Kidney epithelial cell (primary cell): ENCODE results near the gene MYO7A. TPM values are rescaled to one million over a fixed set of nuclear protein-coding genes. Genes with fewer than 3 reads are reported as not detected.

Source experiments
- DNase-seq: peaks from one replicate; pipeline ENCODE4 v3.0.0-alpha.2; 2010; ENCODE audit warnings: low read depth
- H3K27me3 ChIP-seq: 2 replicates; pipeline ENCODE4 v1.6.0; 2011; ENCODE audit warnings: low read length; ENCODE audit not compliant: control insufficient read depth, insufficient read depth
- H3K36me3 ChIP-seq: 2 replicates; pipeline ENCODE4 v1.5.1; 2011; ENCODE audit warnings: low read length; ENCODE audit not compliant: control insufficient read depth, insufficient read depth
- H3K4me3 ChIP-seq: 2 replicates; pipeline ENCODE4 v1.5.1; 2011; ENCODE audit warnings: low read depth, mild to moderate bottlenecking, control low read depth, low read length
- total RNA-seq: library from RNA; depleted of rRNA; stranded (reverse); fragments of >200 nt; gene quantifications from 2 replicates; pipeline ENCODE4 v1.2.3, GENCODE V29; 2015
- TF ChIP-seq, protein P1 (sequence below): IDR thresholded peaks from 2 replicates; pipeline ENCODE4 v1.5.1; 2011; ENCODE audit warnings: mild to moderate bottlenecking, moderate library complexity, low read length, control low read depth, inconsistent platforms; ENCODE audit not compliant: insufficient read depth, poor library complexity, severe bottlenecking

MYO7A gene
- total RNA-seq, 1 donor from 2014 or later, result 0.17 TPM

DNA sequence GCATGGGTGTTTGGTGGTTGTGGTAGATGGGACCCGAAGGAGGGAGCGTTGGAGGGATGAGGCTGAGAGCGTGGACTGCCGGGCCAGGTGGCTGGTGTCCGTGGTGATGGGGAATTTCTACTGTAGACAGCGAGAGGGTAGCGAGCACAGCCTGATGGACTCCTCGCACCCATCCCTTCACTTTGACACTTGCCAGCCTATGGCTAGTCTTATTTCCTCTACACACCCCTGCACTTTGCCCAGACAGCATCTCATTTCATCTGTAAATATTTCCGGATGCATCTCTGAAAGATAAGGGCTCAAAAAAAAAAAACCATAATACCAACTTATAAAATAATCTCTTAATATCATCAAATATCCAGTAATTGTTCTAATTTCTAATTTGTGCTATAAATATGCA lies 19.6 kb upstream of the MYO7A start:
- Histone ChIP-seq H3K27me3 (no peaks in the 10 kb centered on the region), H3K36me3 (no peaks in the 10 kb centered on the region), H3K4me3 (no peak overlapping the region)
- TF ChIP-seq, protein P1, sequence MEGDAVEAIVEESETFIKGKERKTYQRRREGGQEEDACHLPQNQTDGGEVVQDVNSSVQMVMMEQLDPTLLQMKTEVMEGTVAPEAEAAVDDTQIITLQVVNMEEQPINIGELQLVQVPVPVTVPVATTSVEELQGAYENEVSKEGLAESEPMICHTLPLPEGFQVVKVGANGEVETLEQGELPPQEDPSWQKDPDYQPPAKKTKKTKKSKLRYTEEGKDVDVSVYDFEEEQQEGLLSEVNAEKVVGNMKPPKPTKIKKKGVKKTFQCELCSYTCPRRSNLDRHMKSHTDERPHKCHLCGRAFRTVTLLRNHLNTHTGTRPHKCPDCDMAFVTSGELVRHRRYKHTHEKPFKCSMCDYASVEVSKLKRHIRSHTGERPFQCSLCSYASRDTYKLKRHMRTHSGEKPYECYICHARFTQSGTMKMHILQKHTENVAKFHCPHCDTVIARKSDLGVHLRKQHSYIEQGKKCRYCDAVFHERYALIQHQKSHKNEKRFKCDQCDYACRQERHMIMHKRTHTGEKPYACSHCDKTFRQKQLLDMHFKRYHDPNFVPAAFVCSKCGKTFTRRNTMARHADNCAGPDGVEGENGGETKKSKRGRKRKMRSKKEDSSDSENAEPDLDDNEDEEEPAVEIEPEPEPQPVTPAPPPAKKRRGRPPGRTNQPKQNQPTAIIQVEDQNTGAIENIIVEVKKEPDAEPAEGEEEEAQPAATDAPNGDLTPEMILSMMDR, result no peak
- DNase-seq, result no peak

DNA sequence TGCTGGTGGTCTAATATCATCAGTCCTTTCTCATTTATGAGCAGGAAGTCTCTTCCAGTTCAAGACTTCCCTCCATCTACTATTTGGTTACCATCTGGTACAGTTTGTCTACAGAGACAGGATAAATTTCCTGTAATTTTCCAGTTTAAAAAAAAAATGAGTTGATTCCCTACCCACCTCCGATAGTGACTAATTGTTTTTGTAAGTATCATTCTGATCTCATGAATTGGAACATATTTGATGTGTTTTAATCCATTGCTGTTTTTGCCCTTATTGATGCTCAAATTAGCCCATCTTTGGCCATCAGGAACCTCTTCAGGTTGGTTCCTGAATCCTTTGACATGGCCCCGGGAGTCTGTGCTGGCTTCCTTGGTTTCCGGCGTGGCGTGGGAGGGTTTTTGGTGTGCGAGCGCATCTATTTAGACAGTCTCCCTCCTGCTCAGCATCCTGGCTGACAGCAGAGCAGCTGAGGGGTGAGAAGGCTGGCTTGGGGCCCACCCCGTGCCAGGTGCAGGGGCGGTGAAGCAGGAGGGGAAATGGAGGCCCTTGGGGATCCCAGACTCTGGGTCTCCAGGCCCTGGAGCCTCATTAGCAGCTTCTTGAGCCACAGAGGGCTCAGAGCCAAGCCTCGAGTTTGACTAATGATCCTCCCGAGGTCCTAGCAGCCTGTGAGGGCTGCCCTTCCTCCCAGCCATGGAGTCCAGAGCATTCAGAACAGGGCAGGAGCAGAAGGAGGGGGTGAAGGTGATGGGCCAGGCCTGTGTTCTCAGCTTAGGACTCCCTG lies 18.6 kb upstream of the MYO7A start:
- H3K36me3 ChIP-seq, result no peaks in the 10 kb centered on the region
- TF ChIP-seq, protein P1, result no peak
- no peak overlapping the region for H3K4me3 ChIP-seq
- no peak for DNase-seq
- H3K27me3 ChIP-seq, result no peaks in the 10 kb centered on the region

DNA sequence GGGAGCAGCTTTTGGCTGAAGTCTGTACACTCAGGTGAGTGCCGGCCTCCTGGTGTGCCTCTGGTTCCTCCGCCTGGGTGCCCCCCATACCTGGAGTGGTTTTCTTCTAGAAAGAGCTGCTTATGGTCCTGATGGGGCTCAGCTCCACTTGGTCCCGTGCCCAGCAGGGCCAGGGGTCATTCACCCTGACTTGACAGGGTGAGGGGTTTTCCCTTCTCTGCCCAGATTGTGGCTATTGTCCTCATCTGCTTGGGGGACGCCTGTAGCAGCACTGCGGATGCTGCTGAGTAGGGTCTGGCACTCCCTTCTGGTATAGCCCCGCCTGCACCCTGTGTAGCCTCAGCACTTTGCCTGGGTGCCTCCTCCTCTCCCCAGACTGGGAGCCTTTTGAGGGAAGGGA lies 17.2 kb upstream of the MYO7A start:
- no peaks in the 10 kb centered on the region for H3K27me3 ChIP-seq
- TF ChIP-seq, protein P1, result no peak

DNA sequence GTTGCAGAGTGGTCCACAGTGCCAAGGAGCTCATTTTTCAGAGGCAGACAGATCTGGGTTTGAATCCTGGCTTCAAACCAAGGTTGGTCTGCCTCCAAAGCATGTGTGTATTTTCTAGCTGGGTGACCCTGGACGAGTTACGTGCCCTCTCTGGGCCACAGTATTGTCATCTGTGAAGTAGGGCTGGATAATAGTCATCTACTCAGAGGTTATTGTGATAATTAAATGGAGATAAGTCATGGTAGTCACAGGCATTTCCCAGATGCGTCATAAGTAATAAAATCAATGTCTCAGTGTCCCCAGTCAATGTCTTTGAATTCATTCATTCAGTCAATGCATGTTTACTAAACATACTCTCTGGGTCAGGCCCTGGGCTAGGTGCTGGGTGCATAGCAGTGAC lies 16.8 kb upstream of the MYO7A start:
- Histone ChIP-seq H3K27me3 (no peaks in the 10 kb centered on the region), H3K36me3 (no peaks in the 10 kb centered on the region), H3K4me3 (no peak overlapping the region)
- TF ChIP-seq, protein P1, result no peak
- DNase-seq, result no peak

More for the DNA sequence above, 17.2 kb upstream of the MYO7A start:
- H3K4me3 ChIP-seq, result no peak overlapping the region
- H3K36me3 ChIP-seq, result no peaks in the 10 kb centered on the region
- no peak for DNase-seq

DNA sequence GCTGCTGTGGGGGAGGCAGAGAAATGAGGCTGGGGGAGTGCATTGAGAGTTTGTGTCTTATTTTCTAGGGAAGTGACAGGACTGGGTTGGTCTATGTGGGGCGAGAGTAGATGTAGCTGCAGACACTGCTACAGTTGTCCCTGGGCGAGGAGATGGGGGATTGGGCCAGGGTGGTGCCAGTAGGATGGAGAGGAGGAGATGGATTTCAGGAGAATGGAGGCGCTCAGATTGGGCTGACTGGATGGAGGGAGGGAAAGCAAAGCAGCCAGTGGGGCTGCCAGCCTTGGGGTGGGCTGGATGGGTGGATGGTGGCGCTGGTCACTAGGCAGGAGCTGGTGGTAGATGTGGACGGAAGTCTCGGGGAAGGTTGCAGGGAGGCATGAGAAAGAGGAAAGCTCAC lies 16.1 kb upstream of the MYO7A start:
- no peak for DNase-seq
- no peaks in the 10 kb centered on the region for H3K36me3 ChIP-seq
- no peaks in the 10 kb centered on the region for H3K27me3 ChIP-seq
- TF ChIP-seq, protein P1, result no peak
- no peak overlapping the region for H3K4me3 ChIP-seq

DNA sequence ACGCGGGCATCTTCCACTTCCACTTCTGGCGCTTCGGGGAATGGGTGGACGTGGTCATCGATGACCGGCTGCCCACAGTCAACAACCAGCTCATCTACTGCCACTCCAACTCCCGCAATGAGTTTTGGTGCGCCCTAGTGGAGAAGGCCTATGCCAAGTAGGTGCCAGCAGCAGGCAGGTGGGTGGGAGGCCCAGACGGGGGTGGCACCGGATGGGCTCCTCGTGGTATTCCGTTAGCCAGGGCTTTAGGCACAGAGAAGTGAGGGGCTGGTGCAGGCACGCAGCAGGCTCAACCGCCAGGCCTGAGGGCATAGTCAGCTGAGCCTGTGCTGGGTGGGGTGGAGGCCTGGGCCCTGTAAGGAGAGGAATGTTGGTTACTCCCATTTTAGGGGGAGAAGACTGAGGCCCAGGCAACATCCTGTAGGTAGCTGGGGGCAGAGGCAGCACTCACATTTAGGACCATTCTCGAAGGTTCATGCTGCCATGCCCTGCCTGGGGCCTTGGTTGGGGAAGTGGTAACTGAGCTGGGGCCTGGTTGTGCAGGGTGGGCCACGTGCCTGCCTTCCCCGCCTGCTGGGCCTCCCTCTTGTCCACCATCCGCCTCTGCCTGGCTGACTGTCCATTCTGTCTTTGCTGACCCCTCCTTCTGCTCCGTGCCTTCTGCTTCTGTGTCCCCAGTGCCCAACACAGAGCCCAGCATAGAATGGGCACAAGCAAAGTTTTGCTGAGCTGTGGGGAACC lies 15.2 kb upstream of the MYO7A start:
- no peak for DNase-seq
- H3K4me3 ChIP-seq, result no peak overlapping the region
- H3K36me3 ChIP-seq, result no peaks in the 10 kb centered on the region
- H3K27me3 ChIP-seq, result no peaks in the 10 kb centered on the region
- TF ChIP-seq, protein P1, result no peak
